Liver (tissue), 9 donors: ENCODE measurements around the gene NEBL. TPM values are rescaled to one million over a fixed set of nuclear protein-coding genes. Genes with fewer than 3 reads are reported as not detected.

Experiments
- DNase-seq: peaks from one replicate; pipeline ENCODE4 v3.0.0-alpha.2; 2017; ENCODE audit warnings: low spot score
- H3K27ac ChIP-seq, 2 donors: one replicate each; pipeline ENCODE4 v1.7.0; 2013; ENCODE audit warnings: inconsistent platforms in 2 of 2, low read length in 2 of 2, control low read depth in 1 of 2, low read depth in 1 of 2, mild to moderate bottlenecking in 1 of 2
- H3K27me3 ChIP-seq, 4 donors: one replicate each; pipeline versions ENCODE4 v1.6.1 to v1.7.0; 2013; ENCODE audit warnings: low read length in 3 of 4, inconsistent platforms in 1 of 4, mild to moderate bottlenecking in 1 of 4, moderate library complexity in 1 of 4; ENCODE audit not compliant: control insufficient read depth in 4 of 4, insufficient read depth in 4 of 4
- H3K36me3 ChIP-seq, 4 donors: one replicate each; pipeline versions ENCODE4 v1.6.1 to v1.7.0; 2013; ENCODE audit warnings: low read length in 3 of 4, mild to moderate bottlenecking in 3 of 4, low read depth in 1 of 4, moderate library complexity in 1 of 4; ENCODE audit not compliant: control insufficient read depth in 4 of 4, insufficient read depth in 3 of 4
- H3K4me1 ChIP-seq, 4 donors: one replicate each; pipeline versions ENCODE4 v1.6.1 to v1.7.0; 2013; ENCODE audit warnings: low read length in 3 of 4, mild to moderate bottlenecking in 3 of 4, moderate library complexity in 1 of 4; ENCODE audit not compliant: control insufficient read depth in 4 of 4, insufficient read depth in 4 of 4
- H3K4me3 ChIP-seq, 3 donors: one replicate each; pipeline versions ENCODE4 v1.6.1 to v1.7.0; 2013; ENCODE audit warnings: low read length in 3 of 3, control low read depth in 1 of 3, low read depth in 1 of 3, mild to moderate bottlenecking in 1 of 3
- H3K9ac ChIP-seq, 2 donors: one replicate each; pipeline ENCODE4 v1.7.0; 2013; ENCODE audit warnings: low read length in 2 of 2, mild to moderate bottlenecking in 2 of 2, moderate library complexity in 2 of 2, control low read depth in 1 of 2, low read depth in 1 of 2
- H3K9me3 ChIP-seq, 4 donors: one replicate each; pipeline versions ENCODE4 v1.6.1 to v1.7.0; 2013; ENCODE audit warnings: low read length in 3 of 4; ENCODE audit not compliant: control insufficient read depth in 4 of 4
- EGR1 ChIP-seq, 2 donors: IDR thresholded peaks; 2 replicates each; pipeline ENCODE4 v1.6.1; 2016 to 2018; ENCODE audit warnings: antibody characterized with exemption in 2 of 2, low read depth in 2 of 2
- FOXA2 ChIP-seq: IDR thresholded peaks from 2 replicates; pipeline ENCODE4 v1.6.1; 2016; ENCODE audit warnings: antibody characterized with exemption
- GABPA ChIP-seq, 2 donors: IDR thresholded peaks in 1 of 2; conservative IDR thresholded peaks in 1 of 2; 2 replicates each; pipeline ENCODE4 v1.6.1; 2016; ENCODE audit warnings: antibody characterized with exemption in 2 of 2, mild to moderate bottlenecking in 1 of 2, moderate library complexity in 1 of 2
- HNF4G ChIP-seq: IDR thresholded peaks from 2 replicates; pipeline ENCODE4 v1.6.1; 2016; ENCODE audit warnings: antibody characterized with exemption
- JUND ChIP-seq, 2 donors: IDR thresholded peaks; 2 replicates each; pipeline ENCODE4 v1.6.1; 2016; ENCODE audit warnings: antibody characterized with exemption in 2 of 2
- NR2F2 ChIP-seq: IDR thresholded peaks from 2 replicates; pipeline ENCODE4 v1.6.1; 2016; ENCODE audit warnings: antibody characterized with exemption
- RAD21 ChIP-seq, 2 donors: IDR thresholded peaks; 2 replicates each; pipeline ENCODE4 v1.6.1; 2016; ENCODE audit warnings: antibody characterized with exemption in 2 of 2, mild to moderate bottlenecking in 2 of 2
- RXRA ChIP-seq, 2 donors: IDR thresholded peaks; 2 replicates each; pipeline ENCODE4 v1.6.1; 2017 to 2018; ENCODE audit warnings: antibody characterized with exemption in 2 of 2, mild to moderate bottlenecking in 1 of 2
- TAF1 ChIP-seq: conservative IDR thresholded peaks from 2 replicates; pipeline ENCODE4 v1.6.1; 2016; ENCODE audit warnings: antibody characterized with exemption, mild to moderate bottlenecking
- YY1 ChIP-seq: IDR thresholded peaks from 2 replicates; pipeline ENCODE4 v1.6.1; 2016; ENCODE audit warnings: antibody characterized with exemption, mild to moderate bottlenecking
- WGBS: extraction: QIAGEN DNeasy Blood & Tissue Kit; methylation state at CpG from one replicate; pipeline ENCODE4 v1.1.7; 2013; 5-methylcytosine and 5-hydroxymethylcytosine counted together
- polyA plus RNA-seq, 2 donors: library from polyadenylated mRNA; stranded (reverse) in 1 of 2; unstranded in 1 of 2; fragments of 200-250 nt in 1 of 2; fragments of >200 nt in 1 of 2; fragmentation: Nextera tagmentation in 1 of 2; extraction: Ambion mirVana in 1 of 2; gene quantifications; one replicate each; pipeline versions ENCODE4 v1.2.1 to v1.2.3, GENCODE V29; 2013 to 2015
- total RNA-seq, 2 donors: library from RNA; depleted of rRNA; stranded (reverse); fragments of >200 nt; gene quantifications; one replicate each; pipeline ENCODE4 v1.2.3, GENCODE V29; 2014
- TF ChIP-seq, protein P1 (sequence below): IDR thresholded peaks from 2 replicates; pipeline ENCODE4 v1.6.1; 2016; ENCODE audit warnings: antibody characterized with exemption
- TF ChIP-seq, protein P2 (sequence below): IDR thresholded peaks from 2 replicates; pipeline ENCODE4 v1.6.1; 2016; ENCODE audit warnings: antibody characterized with exemption
- TF ChIP-seq, protein P3 (sequence below): fragments of 150-350 bp; IDR thresholded peaks from 2 replicates; pipeline ENCODE4 v1.5.1; 2017; ENCODE audit warnings: improper control_type of control experiment, low read depth, low read length; ENCODE audit not compliant: missing input control
- TF ChIP-seq, protein P4 (sequence below): IDR thresholded peaks from 2 replicates; pipeline ENCODE4 v1.6.1; 2016; ENCODE audit warnings: antibody characterized with exemption, mild to moderate bottlenecking
- TF ChIP-seq, protein P5 (sequence below): IDR thresholded peaks from 2 replicates; pipeline ENCODE4 v1.6.1; 2016; ENCODE audit warnings: antibody characterized with exemption
- donor health status: healthy.
- donor health status: healthy.
- donor health status: healthy.
- donor health status: healthy.
- donor health status: healthy.

The NEBL gene
- total and polyA plus RNA-seq, 4 donors = 0.22 to 1.8 (median 0.81) TPM

DNA sequence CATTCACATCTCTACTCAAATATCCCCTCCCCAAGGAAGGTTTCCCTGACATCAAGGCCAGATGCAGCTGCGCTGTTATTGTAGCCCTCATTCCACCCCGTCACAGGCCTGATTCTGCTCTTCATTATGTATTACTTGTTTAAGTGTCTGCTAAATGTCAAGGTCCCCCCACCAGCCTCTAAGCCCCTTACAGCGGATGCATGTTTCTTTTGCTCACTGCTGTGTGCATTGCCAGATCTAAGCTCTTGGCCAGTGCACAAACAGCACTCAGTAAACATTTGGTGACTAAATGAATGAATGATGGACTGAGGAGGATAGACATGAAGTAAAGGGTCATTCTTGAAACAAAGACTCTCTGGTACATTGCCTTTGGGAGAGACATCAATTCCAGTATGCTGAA is 90.6 kb downstream of the NEBL start:
- no peaks in the 10 kb centered on the region for H3K4me1 ChIP-seq
- no peak overlapping the region for H3K4me3 ChIP-seq
- H3K36me3 ChIP-seq = no peaks in the 10 kb centered on the region
- no peaks in the 10 kb centered on the region for H3K9me3 ChIP-seq
- no peak overlapping the region for H3K9ac ChIP-seq
- no peaks in the 10 kb centered on the region for H3K27me3 ChIP-seq
- TF ChIP-seq HNF4G = no peak
- TF ChIP-seq TAF1 = no peak
- TF ChIP-seq, protein P1, sequence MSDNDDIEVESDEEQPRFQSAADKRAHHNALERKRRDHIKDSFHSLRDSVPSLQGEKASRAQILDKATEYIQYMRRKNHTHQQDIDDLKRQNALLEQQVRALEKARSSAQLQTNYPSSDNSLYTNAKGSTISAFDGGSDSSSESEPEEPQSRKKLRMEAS = no peak
- TF ChIP-seq, protein P2, sequence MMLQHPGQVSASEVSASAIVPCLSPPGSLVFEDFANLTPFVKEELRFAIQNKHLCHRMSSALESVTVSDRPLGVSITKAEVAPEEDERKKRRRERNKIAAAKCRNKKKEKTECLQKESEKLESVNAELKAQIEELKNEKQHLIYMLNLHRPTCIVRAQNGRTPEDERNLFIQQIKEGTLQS = no peak
- TF ChIP-seq YY1 = no peak
- TF ChIP-seq FOXA2 = no peak
- TF ChIP-seq EGR1 (IDR thresholded peaks at IDR 0.05; ENCODE audit: low read depth in 2 of 2) = no peak
- no peak for TF ChIP-seq NR2F2
- no peak overlapping the region for H3K27ac ChIP-seq
- 95% methylated on average over 3 of the region's 3 CpGs for WGBS
- DNase-seq = no peak

DNA sequence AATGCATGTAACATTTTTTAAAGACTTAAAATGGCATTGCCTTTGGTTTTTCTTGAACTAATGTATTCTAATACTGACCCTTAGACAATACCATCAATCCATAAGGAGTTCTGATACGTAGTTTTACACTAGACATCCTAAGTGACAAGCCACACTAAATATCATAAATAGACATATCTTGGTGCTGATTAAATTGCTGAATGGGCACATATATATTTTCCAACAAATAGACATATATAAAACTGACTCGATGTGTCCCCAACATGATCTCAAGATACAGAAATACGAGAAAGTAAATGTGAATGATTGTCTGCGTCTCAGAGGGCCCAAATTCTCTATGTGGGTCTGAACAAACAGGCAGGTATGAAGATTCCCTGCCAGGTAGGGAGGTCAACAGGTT is 99.8 kb downstream of the NEBL start:
- no peak for DNase-seq
- Histone ChIP-seq H3K36me3 (no peaks in the 10 kb centered on the region), H3K9ac (no peak overlapping the region), H3K27me3 (no peaks in the 10 kb centered on the region), H3K4me1 (no peaks in the 10 kb centered on the region), H3K9me3 (no peaks in the 10 kb centered on the region), H3K4me3 (no peak overlapping the region), H3K27ac (no peak overlapping the region)
- TF ChIP-seq, protein P3, sequence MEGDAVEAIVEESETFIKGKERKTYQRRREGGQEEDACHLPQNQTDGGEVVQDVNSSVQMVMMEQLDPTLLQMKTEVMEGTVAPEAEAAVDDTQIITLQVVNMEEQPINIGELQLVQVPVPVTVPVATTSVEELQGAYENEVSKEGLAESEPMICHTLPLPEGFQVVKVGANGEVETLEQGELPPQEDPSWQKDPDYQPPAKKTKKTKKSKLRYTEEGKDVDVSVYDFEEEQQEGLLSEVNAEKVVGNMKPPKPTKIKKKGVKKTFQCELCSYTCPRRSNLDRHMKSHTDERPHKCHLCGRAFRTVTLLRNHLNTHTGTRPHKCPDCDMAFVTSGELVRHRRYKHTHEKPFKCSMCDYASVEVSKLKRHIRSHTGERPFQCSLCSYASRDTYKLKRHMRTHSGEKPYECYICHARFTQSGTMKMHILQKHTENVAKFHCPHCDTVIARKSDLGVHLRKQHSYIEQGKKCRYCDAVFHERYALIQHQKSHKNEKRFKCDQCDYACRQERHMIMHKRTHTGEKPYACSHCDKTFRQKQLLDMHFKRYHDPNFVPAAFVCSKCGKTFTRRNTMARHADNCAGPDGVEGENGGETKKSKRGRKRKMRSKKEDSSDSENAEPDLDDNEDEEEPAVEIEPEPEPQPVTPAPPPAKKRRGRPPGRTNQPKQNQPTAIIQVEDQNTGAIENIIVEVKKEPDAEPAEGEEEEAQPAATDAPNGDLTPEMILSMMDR = no peak
- TF ChIP-seq EGR1 (IDR thresholded peaks at IDR 0.05; ENCODE audit: low read depth in 2 of 2) (no peak), HNF4G (no peak), TAF1 (no peak)
- TF ChIP-seq, protein P4, sequence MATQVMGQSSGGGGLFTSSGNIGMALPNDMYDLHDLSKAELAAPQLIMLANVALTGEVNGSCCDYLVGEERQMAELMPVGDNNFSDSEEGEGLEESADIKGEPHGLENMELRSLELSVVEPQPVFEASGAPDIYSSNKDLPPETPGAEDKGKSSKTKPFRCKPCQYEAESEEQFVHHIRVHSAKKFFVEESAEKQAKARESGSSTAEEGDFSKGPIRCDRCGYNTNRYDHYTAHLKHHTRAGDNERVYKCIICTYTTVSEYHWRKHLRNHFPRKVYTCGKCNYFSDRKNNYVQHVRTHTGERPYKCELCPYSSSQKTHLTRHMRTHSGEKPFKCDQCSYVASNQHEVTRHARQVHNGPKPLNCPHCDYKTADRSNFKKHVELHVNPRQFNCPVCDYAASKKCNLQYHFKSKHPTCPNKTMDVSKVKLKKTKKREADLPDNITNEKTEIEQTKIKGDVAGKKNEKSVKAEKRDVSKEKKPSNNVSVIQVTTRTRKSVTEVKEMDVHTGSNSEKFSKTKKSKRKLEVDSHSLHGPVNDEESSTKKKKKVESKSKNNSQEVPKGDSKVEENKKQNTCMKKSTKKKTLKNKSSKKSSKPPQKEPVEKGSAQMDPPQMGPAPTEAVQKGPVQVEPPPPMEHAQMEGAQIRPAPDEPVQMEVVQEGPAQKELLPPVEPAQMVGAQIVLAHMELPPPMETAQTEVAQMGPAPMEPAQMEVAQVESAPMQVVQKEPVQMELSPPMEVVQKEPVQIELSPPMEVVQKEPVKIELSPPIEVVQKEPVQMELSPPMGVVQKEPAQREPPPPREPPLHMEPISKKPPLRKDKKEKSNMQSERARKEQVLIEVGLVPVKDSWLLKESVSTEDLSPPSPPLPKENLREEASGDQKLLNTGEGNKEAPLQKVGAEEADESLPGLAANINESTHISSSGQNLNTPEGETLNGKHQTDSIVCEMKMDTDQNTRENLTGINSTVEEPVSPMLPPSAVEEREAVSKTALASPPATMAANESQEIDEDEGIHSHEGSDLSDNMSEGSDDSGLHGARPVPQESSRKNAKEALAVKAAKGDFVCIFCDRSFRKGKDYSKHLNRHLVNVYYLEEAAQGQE = no peak
- WGBS = 66% methylated on average over 4 of the region's 4 CpGs

DNA sequence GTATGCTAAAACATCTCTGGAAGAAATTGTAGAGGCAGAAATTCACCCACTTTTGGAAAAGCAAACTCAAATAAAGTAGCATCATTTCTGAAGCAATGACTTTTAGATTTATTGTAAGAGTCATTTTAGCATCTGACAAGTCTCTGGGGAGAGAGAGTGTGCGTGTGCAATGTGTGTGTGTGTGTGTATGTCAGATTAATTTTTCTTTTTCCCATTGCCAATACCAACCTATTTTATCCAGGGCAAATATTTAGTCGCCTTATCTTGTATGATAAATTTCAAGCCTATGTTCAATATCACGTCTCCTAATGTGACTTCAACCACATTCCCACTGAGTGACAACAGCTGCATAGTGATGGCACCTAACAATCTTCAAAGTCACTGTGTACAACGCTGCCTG is 101.7 kb downstream of the NEBL start:
- Histone ChIP-seq H3K4me1 (no peaks in the 10 kb centered on the region), H3K27me3 (no peaks in the 10 kb centered on the region), H3K27ac (no peak overlapping the region), H3K9me3 (no peaks in the 10 kb centered on the region), H3K4me3 (no peak overlapping the region), H3K9ac (no peak overlapping the region), H3K36me3 (no peaks in the 10 kb centered on the region)
- DNase-seq = no peak
- WGBS = 86% methylated on average over 4 of the region's 4 CpGs
- no peak for TF ChIP-seq GABPA (IDR thresholded peaks at IDR 0.05 in 1 of 2, conservative IDR thresholded peaks at IDR 0.05 in 1 of 2)
- no peak for TF ChIP-seq FOXA2
- TF ChIP-seq, protein P2 = no peak
- TF ChIP-seq RAD21 (IDR thresholded peaks at IDR 0.05) = no peak
- TF ChIP-seq, protein P5, sequence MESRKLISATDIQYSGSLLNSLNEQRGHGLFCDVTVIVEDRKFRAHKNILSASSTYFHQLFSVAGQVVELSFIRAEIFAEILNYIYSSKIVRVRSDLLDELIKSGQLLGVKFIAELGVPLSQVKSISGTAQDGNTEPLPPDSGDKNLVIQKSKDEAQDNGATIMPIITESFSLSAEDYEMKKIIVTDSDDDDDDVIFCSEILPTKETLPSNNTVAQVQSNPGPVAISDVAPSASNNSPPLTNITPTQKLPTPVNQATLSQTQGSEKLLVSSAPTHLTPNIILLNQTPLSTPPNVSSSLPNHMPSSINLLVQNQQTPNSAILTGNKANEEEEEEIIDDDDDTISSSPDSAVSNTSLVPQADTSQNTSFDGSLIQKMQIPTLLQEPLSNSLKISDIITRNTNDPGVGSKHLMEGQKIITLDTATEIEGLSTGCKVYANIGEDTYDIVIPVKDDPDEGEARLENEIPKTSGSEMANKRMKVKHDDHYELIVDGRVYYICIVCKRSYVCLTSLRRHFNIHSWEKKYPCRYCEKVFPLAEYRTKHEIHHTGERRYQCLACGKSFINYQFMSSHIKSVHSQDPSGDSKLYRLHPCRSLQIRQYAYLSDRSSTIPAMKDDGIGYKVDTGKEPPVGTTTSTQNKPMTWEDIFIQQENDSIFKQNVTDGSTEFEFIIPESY = no peak
- TF ChIP-seq JUND (IDR thresholded peaks at IDR 0.05) = no peak
- TF ChIP-seq RXRA (IDR thresholded peaks at IDR 0.05) = no peak
- TF ChIP-seq HNF4G = no peak
- no peak for TF ChIP-seq YY1
